NCI-H82 treated with DMSO at 0.1 percent for 48 hours (cell line): ENCODE data around the gene KLF7.

Source experiments
- DNase-seq: peaks from one replicate; lab custom pipeline; 2025; ENCODE audit not compliant: unreplicated experiment; lab: John Stamatoyannopoulos, UW

KLF7 gene

DNA sequence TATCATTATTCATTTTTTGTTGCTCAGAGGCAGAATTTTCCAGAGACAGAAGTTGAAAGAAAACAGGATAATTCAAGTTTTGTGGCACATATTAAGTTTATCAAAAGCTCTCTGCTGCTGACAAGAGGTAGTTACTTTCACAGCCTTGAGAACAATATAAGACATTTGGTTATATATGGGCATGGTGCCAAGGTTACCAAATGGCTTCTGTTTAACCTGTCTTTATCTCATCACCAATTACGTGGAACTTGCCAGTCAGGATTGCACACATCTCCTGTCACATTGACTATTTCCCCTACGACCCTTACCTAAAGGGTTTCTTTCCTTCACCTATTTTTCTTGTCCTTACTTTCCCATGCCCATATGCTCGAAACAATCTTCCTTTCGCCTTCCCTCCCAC is 35.9 kb downstream of the KLF7 start:
- no peak for DNase-seq

DNA sequence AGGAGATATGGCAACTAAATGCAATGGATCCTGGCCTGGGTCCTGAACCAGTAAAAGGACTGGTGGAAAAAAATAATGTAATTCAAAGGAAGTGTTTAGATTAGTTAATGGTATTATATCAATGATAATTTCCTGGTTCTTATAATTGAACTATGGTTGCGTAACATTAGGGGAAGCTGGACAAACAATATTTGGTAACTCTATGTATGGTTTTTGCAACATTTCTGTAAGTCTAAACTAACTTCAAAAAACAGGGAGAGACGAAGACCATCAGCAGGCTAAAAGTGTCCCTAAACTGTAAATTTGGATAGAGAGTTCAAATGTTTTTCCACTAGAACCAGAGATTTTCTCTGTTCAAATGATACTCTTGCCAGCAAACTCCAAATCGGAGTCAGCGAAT is 36.9 kb downstream of the KLF7 start:
- no peak for DNase-seq

DNA sequence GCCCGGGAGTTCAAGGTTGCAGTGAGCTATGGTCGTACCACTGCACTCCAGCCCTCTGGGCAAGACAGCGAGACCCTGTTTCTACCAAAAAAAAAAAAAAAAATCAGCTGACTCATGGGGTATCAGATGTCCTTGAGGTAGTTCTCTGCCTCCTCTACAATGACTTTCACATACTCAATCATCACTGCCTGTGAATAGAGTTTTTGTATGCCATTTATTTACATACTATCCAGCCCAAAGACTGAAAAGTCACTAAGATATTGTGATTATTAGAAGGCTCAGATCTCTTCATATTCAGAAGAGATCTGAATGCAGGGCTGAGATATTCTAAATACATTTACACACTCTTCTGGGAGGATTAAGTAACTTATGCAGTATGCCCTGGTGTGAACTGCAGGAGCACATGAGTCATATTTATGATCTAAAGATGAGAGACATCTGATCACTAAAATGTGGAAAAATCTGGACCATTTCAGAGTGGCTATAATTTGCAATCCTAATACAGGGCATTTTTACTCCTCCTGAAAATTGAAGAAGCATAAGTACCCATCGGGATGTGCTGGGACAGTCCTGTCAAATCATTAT is 38.9 kb downstream of the KLF7 start:
- DNase-seq: no peak

DNA sequence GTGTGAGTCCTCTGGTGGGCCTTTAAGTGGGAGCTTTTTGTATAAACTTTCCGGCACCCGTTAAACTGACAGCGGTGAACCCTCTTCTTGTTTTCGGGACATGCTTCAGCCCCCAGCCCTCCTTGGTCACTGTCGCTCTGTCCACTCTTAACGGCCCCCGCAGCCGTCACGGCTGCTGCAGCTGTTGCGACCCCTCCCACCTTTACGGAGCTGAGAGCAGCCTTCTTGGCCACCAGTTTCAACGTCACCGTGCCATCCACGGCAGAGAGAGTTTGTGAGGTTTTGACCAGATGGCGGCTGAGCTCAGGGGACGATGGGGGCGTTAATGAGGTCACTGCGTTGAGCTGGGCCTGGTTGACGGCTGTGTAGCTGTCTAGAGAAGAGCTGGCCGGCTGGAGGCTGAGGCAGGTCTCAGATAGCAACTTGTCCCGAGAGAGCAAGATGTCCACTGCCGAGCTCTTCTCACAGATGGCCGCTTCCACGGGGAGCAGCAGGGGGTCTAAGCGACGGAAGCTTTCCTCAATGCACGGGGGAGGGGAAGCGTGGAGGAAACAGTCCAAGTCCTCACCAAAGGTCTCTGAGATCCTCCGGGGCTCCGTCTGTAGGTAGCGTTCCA is 41.9 kb downstream of the KLF7 start:
- no peak for DNase-seq

DNA sequence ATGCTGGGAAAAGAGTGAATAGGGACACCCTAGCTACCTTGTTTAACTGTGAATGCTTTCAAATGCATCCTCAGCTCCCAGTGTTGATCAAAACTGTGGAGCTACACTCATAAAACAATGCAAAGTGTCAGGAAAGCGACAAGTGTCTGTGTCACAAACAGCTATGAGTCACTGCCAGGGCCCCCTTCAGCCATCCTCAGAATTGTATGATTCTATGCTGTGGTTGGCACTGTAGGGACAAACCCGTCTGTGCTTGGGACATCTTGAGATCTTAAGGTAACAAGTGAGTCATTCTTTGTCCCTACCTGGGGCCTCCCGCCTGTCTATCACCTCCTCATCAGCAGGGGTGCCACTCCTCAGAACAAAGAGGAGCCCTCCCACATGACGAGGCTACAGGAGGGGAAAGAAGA is 42.4 kb downstream of the KLF7 start:
- DNase-seq: no peak

DNA sequence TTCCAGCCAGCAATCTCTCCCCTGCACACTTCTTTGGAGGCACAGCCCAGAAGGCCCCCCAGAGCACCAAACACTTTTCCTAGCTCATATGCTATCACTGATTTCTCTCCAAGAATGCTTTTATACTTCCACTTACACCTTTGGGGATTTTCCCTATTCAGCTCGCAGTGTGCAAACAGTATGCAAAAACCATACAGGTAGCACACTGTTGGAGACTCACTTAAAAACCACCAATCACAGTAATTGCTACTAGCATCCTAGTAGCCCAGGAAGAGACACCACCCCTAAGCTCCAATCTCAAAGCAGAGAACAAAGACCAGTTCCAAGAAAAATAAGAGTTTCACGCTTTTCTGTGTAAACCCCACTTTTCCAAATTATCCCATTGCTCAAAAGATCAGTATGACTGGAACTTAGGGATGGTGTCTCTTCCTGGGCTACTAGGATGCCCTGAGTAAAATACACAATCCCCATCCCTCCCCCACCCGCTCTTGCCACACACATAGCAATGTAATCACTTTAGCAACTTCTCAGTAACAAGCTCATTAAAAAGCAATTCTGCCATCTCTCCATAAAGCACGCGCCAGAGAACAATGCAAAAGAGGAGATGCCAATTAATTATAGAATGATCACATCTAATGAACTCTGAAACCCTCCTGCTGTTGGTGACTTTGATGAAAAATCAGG is 43.0 kb downstream of the KLF7 start:
- DNase-seq: peak; percentile 11

DNA sequence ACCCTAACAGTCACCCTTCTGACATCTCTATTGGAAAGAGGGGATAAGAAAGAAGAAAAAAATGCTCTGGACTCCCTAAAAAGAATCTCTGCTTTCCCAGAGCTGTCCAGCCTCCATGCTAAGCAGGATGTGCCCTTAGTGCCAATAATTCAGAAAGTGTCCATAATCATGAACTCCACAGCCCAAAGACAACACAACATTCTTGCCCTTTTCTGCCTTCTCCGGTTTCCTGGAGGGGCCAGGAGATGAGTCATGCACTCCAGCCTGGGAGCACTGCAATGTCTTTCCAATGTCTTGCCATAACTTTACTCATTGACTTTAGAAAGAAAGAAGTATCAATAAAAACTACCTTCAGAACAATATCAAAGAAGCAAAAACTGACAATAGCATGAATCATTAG is 44.0 kb downstream of the KLF7 start:
- DNase-seq: no peak

DNA sequence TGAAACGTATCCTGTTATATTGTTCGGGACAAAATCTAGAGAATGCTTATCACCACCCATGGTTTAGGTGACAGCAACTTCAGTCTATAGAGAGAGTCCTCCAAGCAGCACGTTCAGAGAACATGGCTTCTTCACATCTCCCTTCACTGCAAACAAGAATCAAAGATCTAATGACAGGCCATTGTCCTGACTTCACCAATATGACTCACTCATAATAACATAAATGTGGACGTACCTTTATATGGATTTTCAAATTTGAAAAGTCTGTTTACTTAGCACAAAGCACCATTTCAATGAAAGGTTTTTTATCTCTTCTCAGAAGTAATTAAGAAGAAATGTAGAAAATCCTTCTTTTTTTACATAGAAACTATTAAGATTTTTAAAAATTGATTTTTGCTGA is 46.7 kb downstream of the KLF7 start:
- DNase-seq: no peak

DNA sequence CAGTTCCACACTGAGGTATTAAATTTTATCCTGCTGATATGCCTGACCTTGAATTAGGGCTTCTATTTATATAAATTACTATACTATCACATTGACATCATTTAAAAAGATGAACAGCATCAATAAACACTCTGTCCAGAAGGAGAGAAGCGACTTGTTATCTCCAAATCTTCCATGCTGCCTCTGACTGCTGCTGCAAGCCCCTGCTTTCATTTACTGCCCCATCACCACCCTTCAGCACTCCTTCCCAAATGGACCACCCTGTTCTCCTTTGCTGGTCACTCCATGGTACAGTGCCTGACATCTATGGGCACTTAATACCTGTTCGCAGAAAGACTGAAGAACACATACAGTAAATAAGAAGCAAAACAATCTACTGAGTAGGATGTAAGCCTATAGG is 48.1 kb downstream of the KLF7 start:
- no peak for DNase-seq

DNA sequence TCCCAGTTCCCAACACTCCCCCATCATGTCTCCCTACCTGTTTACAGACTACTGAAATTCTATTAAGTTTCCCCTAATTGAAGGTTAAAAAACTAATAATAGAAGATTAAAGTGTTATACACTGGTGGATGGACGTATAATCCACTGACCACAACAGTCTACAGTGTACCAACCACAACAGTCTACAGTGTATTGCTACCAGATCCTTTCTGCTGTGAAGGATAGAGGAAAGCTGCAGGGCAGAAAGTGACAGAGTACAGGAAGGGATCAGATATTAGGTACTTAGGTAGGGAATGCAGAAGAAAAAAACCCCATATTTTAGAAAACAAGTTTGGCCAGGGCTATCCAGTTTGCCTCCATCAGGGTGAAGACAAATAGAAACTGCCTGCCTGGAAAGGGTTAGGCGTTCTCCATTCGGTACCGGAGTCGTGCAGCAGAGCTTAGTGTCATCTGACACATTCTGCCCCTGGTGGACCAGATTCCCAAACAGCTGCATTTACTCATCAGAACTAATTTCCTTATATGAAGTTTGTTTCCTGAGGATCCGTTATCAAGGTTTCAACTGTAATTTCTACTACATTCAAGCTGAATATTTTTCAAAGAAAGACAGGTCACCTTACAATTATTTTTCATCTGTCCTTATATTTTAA is 49.9 kb downstream of the KLF7 start:
- no peak for DNase-seq

DNA sequence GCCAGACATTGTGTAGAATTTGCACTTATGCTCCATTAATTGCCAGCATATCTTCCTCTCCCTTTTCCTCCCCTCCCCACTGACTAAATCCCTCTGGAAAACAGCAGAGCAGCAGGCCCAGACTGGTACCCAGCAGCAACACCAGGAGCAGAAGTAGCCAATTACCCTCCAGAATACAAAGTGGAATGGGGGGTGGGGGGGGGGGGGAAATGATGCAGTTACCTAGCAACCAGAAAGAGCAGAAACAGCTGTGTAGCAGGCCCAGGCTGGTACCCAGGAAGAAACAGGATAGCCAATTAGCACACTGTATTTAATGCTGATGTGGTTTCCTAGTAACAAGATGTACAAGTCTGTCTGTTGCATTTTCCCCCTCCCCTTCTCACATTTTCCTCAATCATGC is 52.3 kb downstream of the KLF7 start:
- no peak for DNase-seq

DNA sequence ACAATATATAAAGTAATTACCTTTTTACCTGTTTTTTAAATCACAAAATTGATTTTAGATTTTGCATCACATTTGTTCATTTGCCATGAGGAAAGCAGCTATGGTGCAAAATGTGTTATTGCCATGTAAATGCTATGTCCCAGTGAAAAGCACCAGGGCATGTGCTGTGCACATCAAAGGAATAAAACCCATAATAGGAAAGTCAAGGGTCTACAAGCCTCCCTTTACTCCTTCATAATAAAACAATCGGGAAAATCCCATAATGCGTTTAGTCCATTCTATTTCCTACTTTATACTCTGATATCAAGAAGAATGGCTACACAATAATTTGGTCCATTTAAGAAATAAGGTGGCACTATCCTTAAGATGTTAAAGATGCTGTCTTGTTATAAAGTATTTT is 53.0 kb downstream of the KLF7 start:
- DNase-seq: no peak

DNA sequence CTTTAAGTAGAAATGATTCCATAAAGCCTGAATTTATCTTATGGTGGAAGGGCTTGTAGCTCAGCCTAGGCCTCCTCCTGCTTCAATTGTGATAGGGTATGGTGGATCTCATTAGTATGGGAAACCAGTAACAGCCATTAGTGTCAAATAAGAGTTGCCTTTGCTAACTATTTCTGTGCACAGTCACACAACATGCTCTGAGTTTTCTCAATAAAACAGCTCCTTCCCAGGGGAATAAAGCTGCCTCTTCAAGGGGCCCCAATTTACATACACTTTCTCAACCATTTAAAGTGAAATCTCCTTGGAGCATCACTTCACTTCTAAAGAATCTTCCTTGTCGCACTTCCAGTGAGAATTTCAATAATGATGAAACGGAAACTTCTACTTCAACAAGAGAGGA is 53.4 kb downstream of the KLF7 start:
- DNase-seq: no peak

DNA sequence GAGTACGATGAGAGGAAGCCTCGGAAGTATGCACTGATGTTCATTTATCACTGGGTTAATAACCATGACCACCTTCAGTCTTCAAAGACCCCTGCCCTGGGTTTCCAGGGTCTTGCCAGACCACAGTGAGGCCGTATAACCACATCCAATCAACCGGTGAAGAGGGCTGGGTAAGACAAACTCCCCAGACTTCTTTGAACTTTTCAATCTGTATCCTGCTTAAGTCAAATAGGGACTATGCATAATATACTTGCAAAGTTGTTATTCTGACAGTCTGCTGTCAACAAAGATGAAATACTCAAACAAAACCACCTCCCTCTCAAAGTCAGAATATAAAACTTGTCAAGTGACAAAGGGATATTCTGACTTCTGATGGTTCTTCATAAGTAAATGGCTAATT is 54.0 kb downstream of the KLF7 start:
- no peak for DNase-seq

DNA sequence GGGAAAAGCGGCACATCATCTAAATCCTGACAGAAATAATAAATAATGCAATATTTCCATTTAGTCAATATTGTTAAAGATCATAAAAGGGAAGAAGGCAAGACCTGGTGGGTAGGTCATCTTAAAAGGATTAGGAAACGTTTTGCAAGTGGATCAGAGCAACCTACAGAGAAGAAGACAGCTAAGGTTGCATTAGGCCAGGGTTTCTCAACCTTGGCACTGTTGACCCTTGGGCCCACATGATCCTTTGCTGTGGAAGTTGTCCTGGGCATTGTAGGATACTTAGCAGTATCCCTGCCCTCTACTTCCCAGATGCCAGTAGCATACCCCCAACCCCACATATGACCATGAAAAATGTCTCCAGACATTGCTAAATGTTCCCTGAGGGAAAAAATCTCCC is 55.0 kb downstream of the KLF7 start:
- no peak for DNase-seq

DNA sequence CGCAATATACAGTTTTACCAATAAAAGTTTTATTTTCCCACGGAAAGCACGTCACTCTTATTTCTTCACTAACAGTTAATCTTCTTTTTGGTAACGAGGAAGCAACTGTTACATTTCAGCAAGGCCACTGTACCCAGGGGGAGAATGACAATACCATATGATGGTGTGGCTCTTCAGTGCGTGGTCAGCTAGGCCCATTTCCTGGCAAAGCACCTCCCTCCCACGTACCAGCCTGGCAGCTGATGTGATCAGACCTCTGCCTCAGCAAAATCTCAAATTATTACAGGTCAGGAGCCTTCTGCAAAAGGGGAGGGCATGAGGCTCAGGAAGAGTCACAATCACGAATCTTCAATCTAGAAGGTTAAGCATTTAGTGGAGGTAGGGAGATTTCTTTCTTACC is 55.4 kb downstream of the KLF7 start:
- DNase-seq: no peak

DNA sequence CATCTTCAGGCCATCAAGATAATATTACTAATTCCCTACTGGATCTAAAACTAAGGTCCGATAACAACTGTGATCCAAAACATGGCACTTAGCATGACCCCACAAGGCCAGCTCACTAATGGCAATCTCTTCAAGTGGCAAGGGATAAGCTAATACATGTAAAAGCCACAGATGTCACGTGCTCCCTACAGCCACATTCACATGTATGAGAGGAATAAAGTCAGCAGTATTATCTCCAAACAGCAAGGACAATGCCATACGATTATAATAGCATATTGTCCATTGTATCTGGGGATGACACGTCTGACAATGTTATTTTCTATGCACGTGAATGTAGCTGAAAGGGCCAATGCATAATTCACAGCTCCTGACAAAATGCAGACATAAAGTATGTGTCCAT is 56.0 kb downstream of the KLF7 start:
- DNase-seq: no peak

DNA sequence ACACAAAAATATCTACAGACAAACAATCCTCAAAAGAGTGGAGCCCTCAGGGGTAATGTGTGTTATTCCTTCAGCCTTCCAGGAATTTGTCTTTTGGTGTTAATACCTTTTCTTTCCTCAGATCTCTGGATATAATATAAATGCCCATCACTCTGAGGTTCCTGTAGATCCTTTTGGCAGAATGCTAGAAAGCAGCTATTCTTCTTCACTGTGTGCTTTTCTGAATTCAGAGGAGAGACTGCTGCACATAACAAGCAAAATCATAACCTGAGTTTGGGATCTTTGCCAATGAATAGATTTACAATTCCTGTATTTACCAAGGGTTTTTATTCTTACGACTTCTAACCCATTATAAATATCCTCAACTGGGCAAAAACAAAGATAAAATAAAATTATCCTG is 57.3 kb downstream of the KLF7 start:
- DNase-seq: no peak

DNA sequence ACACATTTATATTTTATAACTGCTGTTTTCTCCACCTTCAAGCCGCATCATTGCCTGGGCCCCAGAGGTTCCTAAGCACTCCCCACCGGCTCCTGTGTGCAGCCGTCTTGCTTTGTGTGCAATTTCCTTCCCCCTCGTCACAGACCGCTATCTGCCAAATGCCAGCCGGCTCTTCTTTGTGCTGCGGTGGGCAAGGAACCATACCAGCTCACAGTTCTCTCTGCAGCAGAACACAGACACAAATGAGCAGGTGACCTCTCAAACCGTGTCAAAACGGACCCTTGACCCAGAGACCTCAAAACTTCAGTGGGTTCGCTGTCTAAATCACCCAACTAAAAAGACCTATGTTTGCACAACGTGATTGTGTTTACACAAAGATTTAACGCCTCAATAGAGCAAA is 58.2 kb downstream of the KLF7 start:
- DNase-seq: no peak

DNA sequence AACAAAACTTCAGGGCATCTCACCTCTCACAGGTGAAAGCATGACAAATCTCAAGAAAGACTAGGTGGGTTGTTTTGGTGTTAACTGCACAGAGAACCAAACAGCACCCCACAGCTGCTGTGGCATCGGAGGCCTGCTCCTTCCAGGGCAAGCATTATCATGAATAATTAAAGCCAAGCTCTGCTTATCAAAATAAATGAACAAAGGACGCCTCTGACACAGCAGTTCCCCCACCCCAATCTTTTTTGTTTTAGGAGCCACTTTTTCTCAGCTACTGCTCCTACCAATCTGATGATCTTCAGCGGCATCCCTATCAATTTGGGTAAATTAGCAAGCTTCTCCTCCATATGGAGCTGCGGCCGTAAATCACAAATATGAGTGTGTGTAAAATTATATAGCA is 58.6 kb downstream of the KLF7 start:
- no peak for DNase-seq

DNA sequence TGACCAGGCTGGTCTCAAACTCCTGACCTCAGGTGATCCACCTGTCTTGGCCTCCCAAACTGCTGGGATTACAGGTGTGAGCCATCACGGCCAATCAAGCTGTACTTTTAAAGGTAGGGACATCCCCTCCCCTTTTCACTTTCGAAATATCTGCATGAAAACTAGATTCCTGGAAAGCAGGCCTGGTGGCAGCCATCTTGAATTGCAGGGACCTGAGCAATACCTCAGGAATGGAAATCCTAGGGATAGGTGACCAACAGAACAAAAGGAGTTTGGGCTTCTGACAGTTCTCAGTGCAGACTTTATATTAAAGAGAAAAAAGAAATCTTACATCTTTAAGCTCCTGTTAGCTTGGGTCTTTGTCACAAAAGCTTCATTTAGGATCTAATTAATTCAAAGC is 62.6 kb downstream of the KLF7 start:
- no peak for DNase-seq

DNA sequence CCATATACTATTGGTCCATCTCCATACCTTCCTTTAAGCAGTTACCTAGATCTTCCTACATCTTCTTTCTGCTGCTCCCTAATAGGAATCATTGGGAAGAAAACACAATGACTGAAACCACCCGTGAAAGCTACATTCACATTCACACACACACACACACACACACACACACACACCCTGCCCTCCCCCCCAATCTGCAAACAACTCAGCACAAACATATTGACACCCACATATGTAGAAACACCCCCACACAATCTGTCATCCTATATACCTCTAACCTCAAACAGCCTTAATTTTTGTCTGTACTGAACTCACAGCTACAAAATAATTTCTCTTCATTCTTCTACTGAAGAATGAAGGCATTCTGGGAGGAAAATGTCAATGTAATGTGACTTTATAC is 63.8 kb downstream of the KLF7 start:
- DNase-seq: no peak
